Measurements from ENCODE around the gene NPFFR1. TPM values are rescaled to one million over a fixed set of nuclear protein-coding genes. Genes with fewer than 3 reads are reported as not detected.
A peak's percentile ranks its signal among the peaks of the same experiment; 100 is the strongest.

The NPFFR1 gene
- total and polyA plus RNA-seq, 10 of the 15 experiments (the other 5 are each of a cell fraction or from before 2014, with no cell fraction given), result 0.03 TPM; not detected in 9

GRCh38 chr10:70268376-70268775 is 15.4 kb downstream of the NPFFR1 start:
- ChIA-PET RAD21 (ENCODE audit: unreplicated experiment) (interaction anchor here (1.2 to 7.8 kb wide), 5 partner anchors 36 to 153 kb away, joined by 3 to 180 read pairs (median 50); partner anchors contain the start of gene PPA1), POLR2A (no interaction called here), CTCF (interaction anchor here (0.6 to 18.7 kb wide), 10 partner anchors 13 to 112 kb away, joined by 3 to 756 read pairs (median 4); no protein-coding TSS in a partner anchor), SMC1A (ENCODE audit: uncharacterized antibody, unreplicated experiment) (interaction anchor here (0.9 to 12.9 kb wide), 6 partner anchors 37 to 94 kb away, joined by 3 to 274 read pairs (median 8); no protein-coding TSS in a partner anchor)
- 77% methylated on average over 4 of the region's 4 CpGs for WGBS (ENCODE audit: insufficient coverage, insufficient replicate concordance, low lambda C conversion rate, missing lambda C conversion rate)
- Histone ChIP-seq H3K79me2 (ENCODE audit: control insufficient read depth, insufficient read depth, low read length) (no peaks in the 10 kb centered on the region), H4K20me1 (ENCODE audit: control insufficient read depth, insufficient read depth) (no peaks in the 10 kb centered on the region), H2AFZ (ENCODE audit: control insufficient read depth, low read depth, low read length) (no peak overlapping the region), H3K9me3 (replicated peaks; ENCODE audit: control insufficient read depth, insufficient read depth, low read length) (no peaks in the 10 kb centered on the region), H3K27ac (ENCODE audit: control insufficient read depth, insufficient read depth) (no peak overlapping the region), H3K27me3 (replicated peaks in 1 of 2; ENCODE audit: control insufficient read depth in 2 of 2, insufficient read depth in 2 of 2, low read length in 1 of 2) (no peaks in the 10 kb centered on the region), H3K4me2 (ENCODE audit: control insufficient read depth, insufficient read depth) (no peak overlapping the region), H3K36me3 (ENCODE audit: control insufficient read depth in 2 of 2, insufficient read depth in 2 of 2, low read length in 1 of 2) (no peaks in the 10 kb centered on the region), H3K4me3 (no peak overlapping the region), H3K4me1 (ENCODE audit: control insufficient read depth, insufficient read depth, low read length) (peaks cover 25% of the 10 kb centered on the region), H3K9ac (ENCODE audit: control insufficient read depth, insufficient read depth, low read length) (no peak overlapping the region)
- intact Hi-C loops (cut with micrococcal nuclease; ENCODE audit: unreplicated experiment), result no loop called here
- ATAC-seq (no peak), DNase-seq (ENCODE audit: low read depth, low spot score) (no peak), FAIRE-seq (no peak)
- no TSS peak for BruUV-seq (replicated peaks)
- TF ChIP-seq MYB (IDR thresholded peaks at IDR 0.05; ENCODE audit: borderline replicate concordance, low read depth, low read length), result no peak
- in situ Hi-C loops (cut with MboI), result no loop called here

GRCh38 chr10:70267161-70267933 is 16.5 kb downstream of the NPFFR1 start:
- Histone ChIP-seq H3K4me3 (no peak overlapping the region), H3K9me3 (replicated peaks; ENCODE audit: control insufficient read depth, insufficient read depth, low read length) (no peaks in the 10 kb centered on the region), H3K4me1 (ENCODE audit: control insufficient read depth, insufficient read depth, low read length) (peaks cover 16% of the 10 kb centered on the region), H2AFZ (ENCODE audit: control insufficient read depth, low read depth, low read length) (no peak overlapping the region), H3K9ac (ENCODE audit: control insufficient read depth, insufficient read depth, low read length) (no peak overlapping the region), H3K79me2 (ENCODE audit: control insufficient read depth, insufficient read depth, low read length) (no peaks in the 10 kb centered on the region), H3K4me2 (ENCODE audit: control insufficient read depth, insufficient read depth) (no peak overlapping the region), H4K20me1 (ENCODE audit: control insufficient read depth, insufficient read depth) (no peaks in the 10 kb centered on the region), H3K36me3 (ENCODE audit: control insufficient read depth in 2 of 2, insufficient read depth in 2 of 2, low read length in 1 of 2) (no peaks in the 10 kb centered on the region), H3K27ac (ENCODE audit: control insufficient read depth, insufficient read depth) (no peak overlapping the region), H3K27me3 (replicated peaks in 1 of 2; ENCODE audit: control insufficient read depth in 2 of 2, insufficient read depth in 2 of 2, low read length in 1 of 2) (no peaks in the 10 kb centered on the region)
- intact Hi-C loops (cut with micrococcal nuclease; ENCODE audit: unreplicated experiment), result no loop called here
- TF ChIP-seq NR2F1 (conservative IDR thresholded peaks at IDR 0.05) (no peak), CTCF (IDR thresholded peaks at IDR 0.05 in 2 of 3, conservative IDR thresholded peaks at IDR 0.05 in 1 of 3; ENCODE audit: control insufficient read depth in 2 of 3, extremely low read depth in 1 of 3, insufficient read depth in 1 of 3, low read depth in 3 of 3, low read length in 3 of 3) (peak; percentile 10 to 41 (median 27); a peak in 4 of 6 replicates), HDAC2 (IDR thresholded peaks at IDR 0.05) (no peak)
- ChIA-PET POLR2A (interaction anchor here (0.8 kb wide), 1 partner anchor 98 kb away, joined by 3 read pairs; no protein-coding TSS in a partner anchor), RAD21 (ENCODE audit: unreplicated experiment) (interaction anchor here (1.0 to 7.8 kb wide), 11 partner anchors 18 to 121 kb away, joined by 3 to 180 read pairs (median 4); partner anchors contain the start of genes PPA1 and TYSND1), CTCF (interaction anchor here (0.6 to 18.7 kb wide), 17 partner anchors 12 to 163 kb away, joined by 3 to 756 read pairs (median 4); partner anchors contain the start of gene TYSND1), SMC1A (ENCODE audit: uncharacterized antibody, unreplicated experiment) (interaction anchor here (0.5 to 12.9 kb wide), 9 partner anchors 9 to 296 kb away, joined by 3 to 274 read pairs (median 7); no protein-coding TSS in a partner anchor)
- in situ Hi-C loops (cut with MboI), result no loop called here
- ATAC-seq (peak; percentile 35), DNase-seq (ENCODE audit: low read depth, low spot score) (no peak), FAIRE-seq (no peak)
- WGBS (ENCODE audit: insufficient coverage, insufficient replicate concordance, low lambda C conversion rate, missing lambda C conversion rate), result 41% methylated on average over 9 of the region's 9 CpGs
- BruUV-seq (replicated peaks), result no TSS peak
